GM19023 (cell line): ENCODE results near the gene WASF2.

Experiments used
- ATAC-seq: cut with Tn5 transposase; IDR thresholded peaks from one replicate; pipeline ENCODE4 v1.9.1; 2021; ENCODE audit warnings: mild to moderate bottlenecking, moderate library complexity; ENCODE audit not compliant: unreplicated experiment

The WASF2 gene

DNA sequence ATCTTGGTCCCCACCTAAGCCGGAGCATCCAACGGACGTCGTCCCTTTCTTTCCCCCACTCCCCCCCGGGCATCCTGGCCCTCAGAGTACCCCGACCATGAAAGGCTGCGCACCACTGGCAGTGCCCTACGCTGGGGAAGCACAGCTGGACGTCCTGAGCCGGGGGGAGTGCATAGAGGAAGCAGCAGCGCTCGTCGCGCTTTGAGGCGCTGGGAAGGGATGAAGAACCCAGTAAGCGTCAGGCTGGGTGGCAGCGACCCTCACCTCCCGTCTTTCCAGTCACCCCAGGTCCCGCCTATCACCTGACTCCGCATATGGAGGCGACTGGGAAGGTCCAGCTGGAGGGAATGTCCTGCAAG, 128.9 kb downstream of the WASF2 start:
- ATAC-seq = no peak

DNA sequence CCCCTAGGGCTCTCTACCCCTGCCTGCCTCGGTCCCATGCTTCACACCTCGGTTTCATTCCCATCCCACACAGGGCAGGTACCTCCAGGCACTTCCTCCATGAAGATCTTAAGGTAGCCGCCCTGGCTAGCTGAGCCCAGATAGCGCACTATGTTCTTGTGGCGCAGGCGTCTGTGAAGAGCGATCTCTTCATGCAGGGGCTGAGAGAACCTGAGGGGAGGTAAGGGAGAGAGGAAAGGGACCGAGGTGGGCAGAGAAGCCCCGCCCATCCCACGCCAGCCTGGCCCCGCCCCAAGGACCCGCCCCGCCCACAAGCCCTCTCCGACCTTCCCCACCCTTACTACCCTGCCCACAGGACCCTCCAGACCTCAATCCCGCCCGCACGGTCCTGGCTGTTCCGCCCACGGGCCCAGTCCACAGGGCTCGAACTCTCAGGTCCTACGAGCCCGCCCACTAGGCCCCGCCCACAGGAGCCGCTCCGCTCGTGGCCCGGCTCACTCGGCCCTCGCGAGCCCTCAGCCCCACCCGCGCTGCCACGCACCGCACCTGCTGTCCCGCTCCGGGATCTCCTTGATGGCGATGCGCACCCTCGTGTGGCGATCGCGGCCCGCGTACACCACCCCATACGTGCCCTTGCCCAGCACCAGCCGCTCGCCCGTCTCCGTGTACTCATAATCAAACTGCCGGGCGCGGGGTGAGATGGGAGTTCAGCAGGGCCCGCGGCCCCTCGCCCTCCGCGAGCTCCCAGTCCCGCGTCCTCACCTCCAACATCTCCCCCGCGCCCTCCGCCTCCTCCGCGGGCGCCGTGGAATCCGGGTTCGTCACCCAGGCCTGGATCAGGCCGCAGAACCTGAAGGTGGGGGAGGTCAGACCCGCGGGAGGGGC, 129.6 kb downstream of the WASF2 start:
- ATAC-seq = no peak

DNA sequence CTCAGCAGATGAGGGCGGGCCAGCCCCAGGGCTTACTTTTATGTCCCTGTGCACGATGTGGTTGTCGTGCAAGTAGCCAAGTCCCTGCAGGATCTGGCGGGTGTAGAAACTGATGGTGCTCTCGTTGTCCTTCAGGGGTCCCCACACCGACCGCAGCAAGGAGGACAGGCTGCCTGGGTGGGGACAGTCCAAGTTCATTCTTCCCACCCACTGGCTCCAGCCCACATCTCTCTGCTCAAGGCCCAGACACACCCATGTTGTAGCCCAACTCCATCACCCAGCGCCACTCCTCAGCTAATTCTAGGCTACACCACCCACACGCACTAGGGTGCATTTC, 130.2 kb downstream of the WASF2 start:
- no peak for ATAC-seq

GRCh38 chr1:27358928-27359313, 131.0 kb downstream of the WASF2 start:
- ATAC-seq = no peak

- ATAC-seq = no peak
Observed at GRCh38 chr1:27358038-27358927, 131.7 kb downstream of the WASF2 start.

- ATAC-seq = no peak
Observed at GRCh38 chr1:27357281-27358037, 132.5 kb downstream of the WASF2 start.

- ATAC-seq = no peak
Observed at GRCh38 chr1:27356619-27357280, 133.2 kb downstream of the WASF2 start.

GRCh38 chr1:27356277-27356618, 133.7 kb downstream of the WASF2 start:
- no peak for ATAC-seq

- no peak for ATAC-seq
Observed at GRCh38 chr1:27355683-27356082, 134.3 kb downstream of the WASF2 start.
